GM19438 (cell line): ENCODE measurements around the gene NPAS3.

Source experiments
- ATAC-seq: cut with Tn5 transposase; IDR thresholded peaks from one replicate; pipeline ENCODE4 v1.9.1; 2021; ENCODE audit warnings: low read depth; ENCODE audit not compliant: unreplicated experiment

The NPAS3 gene

DNA sequence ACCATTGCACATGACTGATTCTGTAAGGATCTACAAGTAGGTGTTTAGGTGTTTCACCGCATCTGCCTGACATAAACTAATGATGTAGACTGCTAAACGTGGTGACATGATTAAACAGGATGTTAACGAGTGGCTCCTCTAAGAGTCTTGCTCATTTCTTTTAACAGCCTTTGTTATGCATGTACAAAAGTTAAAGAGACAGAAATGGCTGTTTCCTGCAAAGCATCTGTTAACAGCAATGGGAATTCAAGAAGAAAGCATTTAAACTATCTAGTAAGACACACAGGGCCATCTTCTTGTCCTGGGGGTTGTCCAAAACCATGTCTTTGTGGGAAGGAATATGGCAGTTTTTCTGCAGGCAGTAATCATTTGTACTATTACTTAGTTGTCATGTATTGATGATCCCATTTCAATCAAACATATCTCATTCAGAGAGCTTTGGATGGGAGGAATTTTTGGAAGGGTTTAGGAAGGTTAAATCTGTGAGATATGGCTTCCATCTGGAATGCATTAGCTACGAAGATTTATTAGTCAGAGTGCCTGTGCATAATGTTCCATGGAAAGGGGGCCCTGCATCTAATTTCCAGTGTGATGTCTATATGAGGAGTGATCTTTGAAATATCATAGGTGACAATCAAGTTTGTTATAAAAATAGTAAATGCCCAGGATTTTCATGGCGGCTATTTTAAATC is 517.1 kb downstream of the NPAS3 start:
- ATAC-seq = no peak

DNA sequence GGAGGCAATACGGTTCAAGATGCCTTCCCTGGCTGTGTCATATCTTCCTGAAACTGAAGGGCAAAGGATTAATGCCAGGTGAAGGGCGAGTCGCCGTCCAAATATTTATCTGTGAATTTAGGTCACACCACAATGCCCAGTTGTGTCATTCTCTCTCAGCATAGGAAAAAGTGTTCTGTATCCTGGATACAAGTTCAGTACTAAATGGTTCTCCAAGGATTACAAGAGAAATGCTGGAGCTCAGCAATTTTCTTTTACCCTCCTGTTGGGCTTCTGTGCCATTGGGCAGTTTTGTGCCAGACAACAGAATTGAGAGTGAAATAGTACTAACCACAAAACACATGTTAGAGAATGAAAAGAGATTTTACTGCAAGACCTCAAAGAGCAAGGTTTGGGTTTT is 518.3 kb downstream of the NPAS3 start:
- no peak for ATAC-seq

- ATAC-seq = no peak
Observed at GRCh38 chr14:33457617-33458016, 518.9 kb downstream of the NPAS3 start.

GRCh38 chr14:33460164-33460563 is 521.5 kb downstream of the NPAS3 start:
- ATAC-seq = no peak

DNA sequence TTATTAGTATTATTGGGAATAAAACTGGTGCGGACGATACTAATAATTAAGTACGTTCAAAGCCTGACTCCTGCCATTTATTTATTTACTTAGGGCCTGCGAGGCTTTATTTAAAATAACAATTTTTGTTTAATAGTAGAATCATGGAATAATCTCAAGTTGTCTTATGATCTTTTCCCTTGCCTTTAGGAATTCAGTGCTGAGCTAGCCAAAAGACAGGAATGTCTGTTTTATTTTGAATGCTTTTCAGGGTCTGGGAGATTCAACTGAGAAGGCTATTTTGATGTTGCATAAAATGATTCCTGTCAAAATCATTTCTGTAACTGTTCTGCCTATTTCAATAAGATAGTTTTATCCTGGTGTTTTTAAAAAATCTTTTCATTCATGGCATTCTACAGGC is 522.4 kb downstream of the NPAS3 start:
- ATAC-seq = no peak

- no peak for ATAC-seq
Observed at GRCh38 chr14:33463731-33464130, 525.1 kb downstream of the NPAS3 start.

DNA sequence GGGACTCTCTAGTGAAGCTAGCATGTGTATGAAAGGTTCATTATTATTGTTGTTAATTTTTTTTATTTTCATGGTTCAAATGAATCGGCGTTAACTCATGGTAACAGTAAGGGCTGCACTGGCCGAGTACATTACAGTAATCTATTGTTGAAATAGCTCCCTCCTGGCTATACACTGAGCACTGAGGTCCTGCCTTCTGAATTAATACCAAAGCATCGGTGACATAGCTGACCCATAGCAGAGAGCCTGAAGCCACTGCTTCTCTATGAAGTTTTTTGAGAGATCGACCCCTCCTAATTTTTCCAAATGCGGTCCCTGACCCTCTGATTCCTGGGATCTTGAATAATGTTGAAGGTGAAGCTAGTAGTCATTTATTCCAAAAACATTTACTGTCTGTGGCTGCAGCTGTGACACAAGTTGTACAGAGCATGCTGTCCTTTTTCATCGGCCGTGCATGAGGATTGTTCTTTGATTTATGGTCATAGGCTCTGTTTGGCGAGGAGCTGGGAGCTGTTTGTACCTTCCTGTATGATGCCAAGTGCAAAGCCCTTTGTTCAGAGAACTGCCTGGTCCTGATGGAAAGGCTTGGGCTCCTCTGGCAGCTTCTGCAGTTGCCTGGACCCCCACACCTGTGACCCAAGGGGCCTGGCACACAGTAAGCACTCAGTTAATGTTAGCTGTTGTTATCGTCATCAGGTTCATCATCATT is 525.7 kb downstream of the NPAS3 start:
- no peak for ATAC-seq

- no peak for ATAC-seq
Observed at GRCh38 chr14:33465846-33466700, 527.4 kb downstream of the NPAS3 start.

DNA sequence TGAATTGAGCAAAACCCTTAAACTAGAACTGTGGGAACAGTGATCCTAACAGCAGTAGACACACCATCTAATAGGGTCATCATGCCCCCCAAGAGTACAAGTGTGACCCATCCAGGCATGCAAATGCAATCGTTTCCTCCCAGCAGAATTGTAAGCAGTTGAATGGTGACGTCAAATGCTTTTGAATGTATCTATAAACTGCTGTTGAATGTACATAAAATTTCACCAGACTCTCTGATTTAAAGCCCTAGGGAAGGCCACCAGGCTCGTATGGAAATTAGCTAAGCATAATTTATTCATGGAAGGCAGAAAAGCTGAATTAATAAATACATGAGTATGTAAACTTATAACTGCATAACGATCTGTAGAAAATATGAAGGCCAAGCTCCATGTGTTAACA is 529.3 kb downstream of the NPAS3 start:
- ATAC-seq = no peak

DNA sequence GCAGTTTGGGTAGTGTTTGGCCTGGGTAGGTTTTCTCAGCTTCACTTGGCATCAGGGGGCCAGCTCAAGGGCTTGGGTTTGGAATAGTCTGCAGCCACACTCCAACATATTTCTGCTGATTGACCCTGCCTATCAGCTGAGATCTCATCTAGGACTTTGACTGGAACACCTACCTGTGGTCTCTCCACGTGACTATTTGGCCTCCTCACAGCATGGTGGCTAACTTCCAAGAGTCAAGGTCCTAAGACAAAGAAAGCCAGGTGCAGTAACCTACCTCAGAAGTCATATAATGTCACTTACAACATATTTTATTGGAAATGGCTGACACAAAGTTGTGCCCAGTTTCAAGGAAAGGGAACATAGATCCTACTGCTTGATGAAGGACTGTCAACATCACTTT is 531.2 kb downstream of the NPAS3 start:
- ATAC-seq = no peak

DNA sequence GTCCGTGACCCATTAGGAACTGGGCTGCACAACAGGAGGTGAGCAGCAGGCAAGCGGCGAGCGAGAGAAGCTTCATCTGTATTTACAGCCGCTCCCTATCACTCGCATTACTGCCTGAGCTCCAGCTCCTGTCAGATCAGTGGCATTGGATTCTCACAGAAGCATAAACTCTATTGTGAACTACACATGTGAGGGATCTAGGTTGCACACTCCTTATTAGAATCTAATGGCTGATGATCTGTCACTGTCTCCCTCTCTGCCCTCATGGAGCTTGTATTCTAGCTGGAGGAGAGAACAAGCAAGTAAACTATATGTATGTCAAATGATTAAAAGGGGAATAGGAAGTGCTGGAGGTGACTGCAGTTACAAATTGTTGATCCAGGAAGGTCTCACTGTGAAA is 533.1 kb downstream of the NPAS3 start:
- no peak for ATAC-seq

DNA sequence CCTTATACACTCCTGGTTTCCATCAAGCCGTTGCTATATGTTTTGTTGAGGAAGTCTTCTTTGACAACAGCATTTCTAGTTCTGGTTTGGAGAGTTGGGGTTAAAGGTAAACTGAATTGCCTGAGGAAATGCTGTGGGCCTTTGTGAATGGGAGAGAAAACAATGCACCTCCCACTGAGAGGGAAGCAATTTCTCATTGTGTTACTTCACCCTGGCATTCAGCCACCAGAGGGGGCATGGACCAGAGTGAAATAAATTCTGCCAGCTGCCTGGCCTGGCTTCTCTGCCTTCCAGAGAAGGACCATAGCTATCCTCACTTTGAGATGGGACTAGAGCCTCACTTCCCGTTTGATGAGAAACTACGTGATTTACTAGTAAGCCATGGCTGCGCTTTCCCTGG is 536.9 kb downstream of the NPAS3 start:
- ATAC-seq = no peak

GRCh38 chr14:33477797-33478196 is 539.1 kb downstream of the NPAS3 start:
- no peak for ATAC-seq

DNA sequence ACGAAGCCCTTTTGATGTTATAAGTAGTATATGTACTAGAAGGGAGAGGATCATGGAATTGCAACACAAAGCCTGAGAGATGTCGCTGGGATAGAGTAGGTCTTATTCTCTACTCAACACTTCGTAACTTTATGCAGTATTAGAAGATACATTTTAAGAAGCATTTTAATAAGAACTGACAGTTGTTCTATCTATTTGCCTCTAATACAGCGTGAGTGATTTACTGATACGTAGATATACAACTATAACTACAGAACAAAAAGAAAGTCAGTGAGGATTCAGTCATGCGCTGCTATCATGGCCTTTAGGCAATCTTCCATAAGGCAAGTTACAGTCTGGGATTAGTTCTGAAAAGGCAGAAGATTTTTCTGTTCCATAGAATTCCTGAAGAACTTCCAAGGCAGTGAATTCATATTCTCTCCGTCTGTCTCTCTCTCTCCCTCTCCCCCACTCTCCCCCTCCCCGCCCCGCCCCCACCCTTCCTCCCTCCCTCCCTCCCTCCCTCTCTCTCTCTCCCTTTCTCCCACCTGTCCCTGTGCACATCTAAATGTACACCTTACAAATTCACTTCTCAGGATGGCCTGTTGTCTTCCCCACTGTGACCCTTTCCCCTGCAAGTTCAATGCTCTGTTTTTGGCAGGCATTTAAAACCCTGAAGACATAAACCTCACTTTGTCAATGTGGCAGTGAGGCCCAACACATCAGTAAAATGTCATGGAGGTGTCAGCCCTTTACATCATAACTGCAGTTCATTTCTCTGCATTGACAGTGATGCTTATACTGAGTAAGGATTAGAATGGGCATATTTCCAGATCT is 541.6 kb downstream of the NPAS3 start:
- no peak for ATAC-seq

- ATAC-seq = no peak
Observed at GRCh38 chr14:33480887-33481184, 542.2 kb downstream of the NPAS3 start.

- no peak for ATAC-seq
Observed at GRCh38 chr14:33483110-33483509, 544.4 kb downstream of the NPAS3 start.

DNA sequence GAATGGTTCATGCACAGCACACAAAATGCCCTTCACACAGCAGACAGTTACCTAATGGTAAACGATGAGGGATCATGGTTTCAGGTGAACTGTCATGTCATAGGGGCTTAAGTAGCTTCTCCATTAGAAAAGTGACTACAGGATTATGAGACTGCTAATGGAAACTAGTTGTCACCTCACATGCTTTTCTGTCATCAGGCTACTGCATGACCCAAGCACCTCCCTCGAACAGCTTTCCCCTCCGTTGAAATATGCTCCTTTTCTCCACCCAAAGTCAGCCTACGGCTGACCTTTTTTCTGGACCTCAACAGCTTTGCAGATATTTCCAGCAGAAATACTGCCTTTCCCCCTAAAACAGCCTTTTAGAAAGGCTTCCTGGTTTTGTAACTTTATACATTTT is 544.9 kb downstream of the NPAS3 start:
- ATAC-seq = no peak

GRCh38 chr14:33484264-33484663 is 545.6 kb downstream of the NPAS3 start:
- no peak for ATAC-seq

GRCh38 chr14:33486332-33486890 is 547.7 kb downstream of the NPAS3 start:
- no peak for ATAC-seq

DNA sequence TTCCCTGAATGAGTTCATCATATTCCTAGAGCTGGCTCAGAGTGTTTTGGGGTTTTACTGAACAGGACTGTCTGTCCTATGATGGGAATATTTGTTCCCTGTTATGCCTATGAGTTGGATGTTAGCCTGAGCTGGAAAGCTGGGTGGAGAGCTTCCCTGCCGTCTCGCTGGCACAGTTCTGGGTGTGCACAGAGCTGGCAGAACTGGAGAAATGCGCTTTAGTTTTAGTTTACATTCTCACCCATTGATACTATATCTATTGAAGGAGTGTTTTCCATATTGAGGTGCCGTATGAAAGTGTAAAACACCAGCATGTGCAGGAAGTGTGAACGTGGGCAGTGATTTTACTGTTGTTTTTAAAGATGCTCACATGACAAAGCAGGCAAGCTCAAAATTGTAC is 549.9 kb downstream of the NPAS3 start:
- ATAC-seq = no peak

DNA sequence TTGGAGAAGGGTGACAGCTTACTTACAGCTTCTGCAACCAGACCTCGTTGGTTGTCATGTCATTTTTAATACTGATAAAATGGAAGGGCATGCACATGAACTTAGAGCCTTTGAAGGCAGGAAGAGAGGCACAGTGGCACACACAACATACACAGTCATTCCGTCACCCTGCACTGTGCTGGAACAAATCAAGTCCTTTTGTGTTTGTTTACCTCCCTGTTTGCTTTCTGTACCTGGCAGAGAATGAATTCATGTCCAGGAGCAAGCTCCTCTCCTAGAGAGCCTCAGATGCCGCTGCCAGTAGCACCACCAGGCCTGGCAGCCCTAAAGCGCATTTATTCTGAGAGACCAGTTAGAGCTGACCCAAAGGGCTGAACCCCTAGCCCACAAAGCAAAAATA is 551.9 kb downstream of the NPAS3 start:
- no peak for ATAC-seq
